ENCODE measurements around the gene PDE7B. TPM values are rescaled to one million over a fixed set of nuclear protein-coding genes. Genes with fewer than 3 reads are reported as not detected.

The PDE7B gene
- polyA plus RNA-seq, 1 of the 3 experiments (the other 2 are of a cell fraction), result 1.9 TPM

DNA sequence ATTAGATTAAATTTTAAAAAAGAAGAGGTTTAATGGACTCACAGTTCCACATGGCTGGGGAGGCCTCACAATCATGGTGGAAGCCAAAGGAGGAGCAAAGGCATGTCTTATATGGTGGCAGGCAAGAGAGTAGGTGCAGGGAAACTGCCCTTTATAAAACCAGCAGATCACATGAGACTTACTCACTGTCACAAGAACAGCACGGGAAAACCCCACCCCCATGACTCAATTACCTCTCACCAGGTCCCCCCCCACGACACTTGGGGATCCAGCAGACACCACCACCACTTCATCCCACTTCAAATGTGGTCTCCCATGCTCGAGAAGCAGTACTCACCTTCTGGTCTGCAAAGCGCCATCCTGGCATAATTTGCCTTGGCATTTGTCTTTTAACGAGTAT is 374.0 kb downstream of the PDE7B start:
- H3K9ac ChIP-seq, result no peak overlapping the region
- no peaks in the 10 kb centered on the region for H3K79me2 ChIP-seq (ENCODE audit: insufficient read depth)
- no peaks in the 10 kb centered on the region for H3K36me3 ChIP-seq (replicated peaks in 1 of 2; ENCODE audit: control insufficient read depth in 1 of 2, insufficient read depth in 2 of 2, low read length in 1 of 2)
- DNase-seq, result no peak
- no peak overlapping the region for H3K4me3 ChIP-seq (ENCODE audit: low read depth in 2 of 2, low read length in 1 of 2)
- no peak overlapping the region for H2AFZ ChIP-seq (ENCODE audit: low read depth)
- TF ChIP-seq, protein P1, sequence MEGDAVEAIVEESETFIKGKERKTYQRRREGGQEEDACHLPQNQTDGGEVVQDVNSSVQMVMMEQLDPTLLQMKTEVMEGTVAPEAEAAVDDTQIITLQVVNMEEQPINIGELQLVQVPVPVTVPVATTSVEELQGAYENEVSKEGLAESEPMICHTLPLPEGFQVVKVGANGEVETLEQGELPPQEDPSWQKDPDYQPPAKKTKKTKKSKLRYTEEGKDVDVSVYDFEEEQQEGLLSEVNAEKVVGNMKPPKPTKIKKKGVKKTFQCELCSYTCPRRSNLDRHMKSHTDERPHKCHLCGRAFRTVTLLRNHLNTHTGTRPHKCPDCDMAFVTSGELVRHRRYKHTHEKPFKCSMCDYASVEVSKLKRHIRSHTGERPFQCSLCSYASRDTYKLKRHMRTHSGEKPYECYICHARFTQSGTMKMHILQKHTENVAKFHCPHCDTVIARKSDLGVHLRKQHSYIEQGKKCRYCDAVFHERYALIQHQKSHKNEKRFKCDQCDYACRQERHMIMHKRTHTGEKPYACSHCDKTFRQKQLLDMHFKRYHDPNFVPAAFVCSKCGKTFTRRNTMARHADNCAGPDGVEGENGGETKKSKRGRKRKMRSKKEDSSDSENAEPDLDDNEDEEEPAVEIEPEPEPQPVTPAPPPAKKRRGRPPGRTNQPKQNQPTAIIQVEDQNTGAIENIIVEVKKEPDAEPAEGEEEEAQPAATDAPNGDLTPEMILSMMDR (IDR thresholded peaks at IDR 0.05), result no peak
- TF ChIP-seq GATA2 (CRISPR knock-in tag; IDR thresholded peaks at IDR 0.05), result no peak
- TF ChIP-seq EZH2phosphoT487 (IDR thresholded peaks at IDR 0.05; ENCODE audit: borderline replicate concordance, low read depth), result no peak
- no peak for TF ChIP-seq TCF12 (IDR thresholded peaks at IDR 0.05)
- TF ChIP-seq EP300 (IDR thresholded peaks at IDR 0.05; ENCODE audit: borderline replicate concordance in 1 of 2, low read depth in 1 of 2, low read length in 1 of 2), result no peak
- TF ChIP-seq, protein P2, sequence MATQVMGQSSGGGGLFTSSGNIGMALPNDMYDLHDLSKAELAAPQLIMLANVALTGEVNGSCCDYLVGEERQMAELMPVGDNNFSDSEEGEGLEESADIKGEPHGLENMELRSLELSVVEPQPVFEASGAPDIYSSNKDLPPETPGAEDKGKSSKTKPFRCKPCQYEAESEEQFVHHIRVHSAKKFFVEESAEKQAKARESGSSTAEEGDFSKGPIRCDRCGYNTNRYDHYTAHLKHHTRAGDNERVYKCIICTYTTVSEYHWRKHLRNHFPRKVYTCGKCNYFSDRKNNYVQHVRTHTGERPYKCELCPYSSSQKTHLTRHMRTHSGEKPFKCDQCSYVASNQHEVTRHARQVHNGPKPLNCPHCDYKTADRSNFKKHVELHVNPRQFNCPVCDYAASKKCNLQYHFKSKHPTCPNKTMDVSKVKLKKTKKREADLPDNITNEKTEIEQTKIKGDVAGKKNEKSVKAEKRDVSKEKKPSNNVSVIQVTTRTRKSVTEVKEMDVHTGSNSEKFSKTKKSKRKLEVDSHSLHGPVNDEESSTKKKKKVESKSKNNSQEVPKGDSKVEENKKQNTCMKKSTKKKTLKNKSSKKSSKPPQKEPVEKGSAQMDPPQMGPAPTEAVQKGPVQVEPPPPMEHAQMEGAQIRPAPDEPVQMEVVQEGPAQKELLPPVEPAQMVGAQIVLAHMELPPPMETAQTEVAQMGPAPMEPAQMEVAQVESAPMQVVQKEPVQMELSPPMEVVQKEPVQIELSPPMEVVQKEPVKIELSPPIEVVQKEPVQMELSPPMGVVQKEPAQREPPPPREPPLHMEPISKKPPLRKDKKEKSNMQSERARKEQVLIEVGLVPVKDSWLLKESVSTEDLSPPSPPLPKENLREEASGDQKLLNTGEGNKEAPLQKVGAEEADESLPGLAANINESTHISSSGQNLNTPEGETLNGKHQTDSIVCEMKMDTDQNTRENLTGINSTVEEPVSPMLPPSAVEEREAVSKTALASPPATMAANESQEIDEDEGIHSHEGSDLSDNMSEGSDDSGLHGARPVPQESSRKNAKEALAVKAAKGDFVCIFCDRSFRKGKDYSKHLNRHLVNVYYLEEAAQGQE (IDR thresholded peaks at IDR 0.05; ENCODE audit: low read depth, low read length), result no peak
- no peak for TF ChIP-seq MXI1 (IDR thresholded peaks at IDR 0.05; ENCODE audit: low read depth, low read length)
- TF ChIP-seq TAF1 (IDR thresholded peaks at IDR 0.05; ENCODE audit: borderline replicate concordance, low read depth, low read length), result no peak
- no peak for TF ChIP-seq JUND (IDR thresholded peaks at IDR 0.05)
- TF ChIP-seq, protein P3, sequence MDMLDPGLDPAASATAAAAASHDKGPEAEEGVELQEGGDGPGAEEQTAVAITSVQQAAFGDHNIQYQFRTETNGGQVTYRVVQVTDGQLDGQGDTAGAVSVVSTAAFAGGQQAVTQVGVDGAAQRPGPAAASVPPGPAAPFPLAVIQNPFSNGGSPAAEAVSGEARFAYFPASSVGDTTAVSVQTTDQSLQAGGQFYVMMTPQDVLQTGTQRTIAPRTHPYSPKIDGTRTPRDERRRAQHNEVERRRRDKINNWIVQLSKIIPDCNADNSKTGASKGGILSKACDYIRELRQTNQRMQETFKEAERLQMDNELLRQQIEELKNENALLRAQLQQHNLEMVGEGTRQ (IDR thresholded peaks at IDR 0.05; ENCODE audit: borderline replicate concordance, low read depth, low read length), result no peak
- no peak for TF ChIP-seq YY1 (IDR thresholded peaks at IDR 0.05; ENCODE audit: low read depth)
- TF ChIP-seq GABPA (IDR thresholded peaks at IDR 0.05; ENCODE audit: low read depth), result no peak
- TF ChIP-seq, protein P4, sequence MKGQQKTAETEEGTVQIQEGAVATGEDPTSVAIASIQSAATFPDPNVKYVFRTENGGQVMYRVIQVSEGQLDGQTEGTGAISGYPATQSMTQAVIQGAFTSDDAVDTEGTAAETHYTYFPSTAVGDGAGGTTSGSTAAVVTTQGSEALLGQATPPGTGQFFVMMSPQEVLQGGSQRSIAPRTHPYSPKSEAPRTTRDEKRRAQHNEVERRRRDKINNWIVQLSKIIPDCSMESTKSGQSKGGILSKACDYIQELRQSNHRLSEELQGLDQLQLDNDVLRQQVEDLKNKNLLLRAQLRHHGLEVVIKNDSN (IDR thresholded peaks at IDR 0.05; ENCODE audit: borderline replicate concordance, low read depth), result no peak
- TF ChIP-seq, protein P5, sequence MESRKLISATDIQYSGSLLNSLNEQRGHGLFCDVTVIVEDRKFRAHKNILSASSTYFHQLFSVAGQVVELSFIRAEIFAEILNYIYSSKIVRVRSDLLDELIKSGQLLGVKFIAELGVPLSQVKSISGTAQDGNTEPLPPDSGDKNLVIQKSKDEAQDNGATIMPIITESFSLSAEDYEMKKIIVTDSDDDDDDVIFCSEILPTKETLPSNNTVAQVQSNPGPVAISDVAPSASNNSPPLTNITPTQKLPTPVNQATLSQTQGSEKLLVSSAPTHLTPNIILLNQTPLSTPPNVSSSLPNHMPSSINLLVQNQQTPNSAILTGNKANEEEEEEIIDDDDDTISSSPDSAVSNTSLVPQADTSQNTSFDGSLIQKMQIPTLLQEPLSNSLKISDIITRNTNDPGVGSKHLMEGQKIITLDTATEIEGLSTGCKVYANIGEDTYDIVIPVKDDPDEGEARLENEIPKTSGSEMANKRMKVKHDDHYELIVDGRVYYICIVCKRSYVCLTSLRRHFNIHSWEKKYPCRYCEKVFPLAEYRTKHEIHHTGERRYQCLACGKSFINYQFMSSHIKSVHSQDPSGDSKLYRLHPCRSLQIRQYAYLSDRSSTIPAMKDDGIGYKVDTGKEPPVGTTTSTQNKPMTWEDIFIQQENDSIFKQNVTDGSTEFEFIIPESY (IDR thresholded peaks at IDR 0.05; ENCODE audit: borderline replicate concordance, low read depth), result no peak
- no peak for TF ChIP-seq FOSL2 (IDR thresholded peaks at IDR 0.05; ENCODE audit: borderline replicate concordance, low read depth)
- no peak for TF ChIP-seq POLR2AphosphoS5 (IDR thresholded peaks at IDR 0.05; ENCODE audit: low read depth, low read length)
- no peaks in the 10 kb centered on the region for H4K20me1 ChIP-seq (ENCODE audit: insufficient read depth)
- POLR2A ChIA-PET, result no interaction called here
- no peak overlapping the region for H3K27ac ChIP-seq (ENCODE audit: low read depth in 2 of 2, low read length in 1 of 2)
- H3F3A ChIP-seq (replicated peaks; ENCODE audit: insufficient read depth), result no peaks in the 10 kb centered on the region
- no peaks in the 10 kb centered on the region for H3K27me3 ChIP-seq (ENCODE audit: insufficient read depth)
- no peaks in the 10 kb centered on the region; a peak in 1 of 4 replicates for H3K4me1 ChIP-seq (ENCODE audit: control insufficient read depth in 1 of 2, insufficient read depth in 2 of 2, low read depth in 1 of 2, low read length in 1 of 2)
- WGBS (ENCODE audit: low lambda C conversion rate), result 53% methylated on average over 5 of the region's 5 CpGs
- no peak overlapping the region for H3K4me2 ChIP-seq
- H3K9me2 ChIP-seq, result no peaks in the 10 kb centered on the region
- no peaks in the 10 kb centered on the region for H3K9me3 ChIP-seq
- CTCF ChIA-PET, result interaction anchor here (0.6 to 6.1 kb wide), 67 partner anchors 9 to 782 kb away, joined by 3 to 78 read pairs (median 4); partner anchors contain the start of gene PDE7B

Data from SK-N-SH (cell line).